Trophoblast cell (in vitro differentiated cells and primary cell): Measurements from ENCODE around the gene IGFBP5.

Experiments used
- DNase-seq, 2 donors: peaks; one replicate each; pipeline ENCODE4 v3.0.0-alpha.2; 2016
- H2AFZ ChIP-seq: 2 replicates; pipeline ENCODE4 v1.6.1; 2013; ENCODE audit warnings: low read length, moderate library complexity, mild to moderate bottlenecking; ENCODE audit not compliant: insufficient read depth, poor library complexity
- H2AK5ac ChIP-seq: 2 replicates; pipeline ENCODE4 v1.6.1; 2013; ENCODE audit warnings: mild to moderate bottlenecking, low read length
- H2BK120ac ChIP-seq: 2 replicates; pipeline ENCODE4 v1.6.1; 2013; ENCODE audit warnings: low read length, mild to moderate bottlenecking, moderate library complexity; ENCODE audit not compliant: insufficient read depth, poor library complexity
- H2BK12ac ChIP-seq: 2 replicates; pipeline ENCODE4 v1.6.1; 2013; ENCODE audit warnings: mild to moderate bottlenecking, low read length, moderate library complexity
- H2BK5ac ChIP-seq: 2 replicates; pipeline ENCODE4 v1.6.1; 2013; ENCODE audit warnings: low read length, low read depth, moderate library complexity, mild to moderate bottlenecking; ENCODE audit not compliant: poor library complexity
- H3K14ac ChIP-seq: 2 replicates; pipeline ENCODE4 v1.6.1; 2013; ENCODE audit warnings: mild to moderate bottlenecking, low read length
- H3K18ac ChIP-seq: 2 replicates; pipeline ENCODE4 v1.6.1; 2013; ENCODE audit warnings: mild to moderate bottlenecking, low read length
- H3K23ac ChIP-seq: 2 replicates; pipeline ENCODE4 v1.6.1; 2013; ENCODE audit warnings: low read length
- H3K27ac ChIP-seq: 2 replicates; pipeline ENCODE4 v1.5.1; 2013; ENCODE audit warnings: low read depth, mild to moderate bottlenecking, inconsistent platforms, low read length, moderate library complexity
- H3K27me3 ChIP-seq: 2 replicates; pipeline ENCODE4 v1.6.1; 2013; ENCODE audit warnings: inconsistent platforms, mild to moderate bottlenecking, low read length, moderate library complexity; ENCODE audit not compliant: insufficient read depth
- H3K36me3 ChIP-seq, 2 experiments: 1 replicate in 1 of 2; 2 replicates in 1 of 2; pipeline ENCODE4 v1.6.1; 2013; ENCODE audit warnings: low read length in 2 of 2, mild to moderate bottlenecking in 2 of 2, moderate library complexity in 1 of 2; ENCODE audit not compliant: insufficient read depth in 2 of 2, control insufficient read depth in 1 of 2
- H3K4ac ChIP-seq: 2 replicates; pipeline ENCODE4 v1.6.1; 2013; ENCODE audit warnings: low read depth, mild to moderate bottlenecking, low read length, moderate library complexity
- H3K4me1 ChIP-seq, 2 experiments: 1 replicate in 1 of 2; 2 replicates in 1 of 2; pipeline ENCODE4 v1.6.1; 2013; ENCODE audit warnings: low read length in 2 of 2, mild to moderate bottlenecking in 2 of 2, moderate library complexity in 1 of 2; ENCODE audit not compliant: insufficient read depth in 2 of 2, control insufficient read depth in 1 of 2
- H3K4me2 ChIP-seq: 2 replicates; pipeline ENCODE4 v1.6.1; 2013; ENCODE audit warnings: inconsistent platforms, mild to moderate bottlenecking, low read length, moderate library complexity
- H3K4me3 ChIP-seq: 2 replicates; pipeline ENCODE4 v1.5.1; 2013; ENCODE audit warnings: mild to moderate bottlenecking, low read depth, low read length, inconsistent platforms
- H3K79me1 ChIP-seq: one replicate; pipeline ENCODE4 v1.6.1; 2013; ENCODE audit warnings: low read length
- H3K79me2 ChIP-seq: 2 replicates; pipeline ENCODE4 v1.6.1; 2013; ENCODE audit warnings: low read length, mild to moderate bottlenecking; ENCODE audit not compliant: control insufficient read depth, insufficient read depth, poor library complexity
- H3K9ac ChIP-seq: 2 replicates; pipeline ENCODE4 v1.6.1; 2013; ENCODE audit warnings: mild to moderate bottlenecking, low read length
- H3K9me3 ChIP-seq: 2 replicates; pipeline ENCODE4 v1.6.1; 2013; ENCODE audit warnings: low read depth, mild to moderate bottlenecking, control low read depth, inconsistent platforms, low read length; ENCODE audit not compliant: insufficient read depth
- H4K12ac ChIP-seq: 2 replicates; pipeline ENCODE4 v1.6.1; 2013; ENCODE audit warnings: low read depth, mild to moderate bottlenecking, low read length, moderate library complexity
- H4K8ac ChIP-seq: 2 replicates; pipeline ENCODE4 v1.6.1; 2013; ENCODE audit warnings: low read depth, mild to moderate bottlenecking, low read length, moderate library complexity
- H4K91ac ChIP-seq: one replicate; pipeline ENCODE4 v1.6.1; 2013; ENCODE audit warnings: low read depth, mild to moderate bottlenecking, low read length, moderate library complexity
- WGBS: extraction: QIAGEN DNeasy Blood & Tissue Kit; methylation state at CpG from one replicate; pipeline ENCODE4 v1.1.7; 2013; ENCODE audit warnings: missing lambda C conversion rate; ENCODE audit not compliant: insufficient read length, insufficient coverage; ENCODE audit errors: extremely low coverage; 5-methylcytosine and 5-hydroxymethylcytosine counted together

The IGFBP5 gene

GRCh38 chr2:216689397-216689796 is 6.0 kb downstream of the IGFBP5 start:
- Histone ChIP-seq H2BK12ac (no peak overlapping the region), H4K91ac (peak overlapping the region; percentile 3), H4K8ac (no peak overlapping the region), H2AK5ac (no peak overlapping the region), H2BK120ac (no peak overlapping the region), H3K4me1 (peaks cover 21 to 35% of the 10 kb centered on the region in 2 experiments), H3K14ac (no peak overlapping the region), H3K9ac (no peak overlapping the region), H3K18ac (no peak overlapping the region), H3K79me2 (peaks cover 6% of the 10 kb centered on the region), H3K23ac (no peak overlapping the region), H3K36me3 (peaks cover 27 to 31% of the 10 kb centered on the region in 2 experiments), H3K4me3 (no peak overlapping the region), H3K4ac (no peak overlapping the region), H3K27me3 (peaks cover 3% of the 10 kb centered on the region), H3K4me2 (no peak overlapping the region), H2BK5ac (no peak overlapping the region), H2AFZ (no peak overlapping the region), H4K12ac (no peak overlapping the region), H3K9me3 (no peaks in the 10 kb centered on the region), H3K27ac (no peak overlapping the region), H3K79me1 (peaks cover 14% of the 10 kb centered on the region)
- no CpG with 5 or more reads among the region's 3 CpGs for WGBS
- DNase-seq, result no peak

- Histone ChIP-seq H4K12ac (no peak overlapping the region), H3K36me3 (peaks cover 27 to 31% of the 10 kb centered on the region in 2 experiments), H3K9me3 (no peaks in the 10 kb centered on the region), H2BK5ac (no peak overlapping the region), H3K27ac (no peak overlapping the region), H3K4me3 (no peak overlapping the region), H3K9ac (no peak overlapping the region), H2BK120ac (no peak overlapping the region), H3K4me1 (peaks cover 23 to 34% of the 10 kb centered on the region in 2 experiments), H4K91ac (peak overlapping the region; percentile 3), H3K14ac (no peak overlapping the region), H3K79me2 (peaks cover 2% of the 10 kb centered on the region), H2BK12ac (no peak overlapping the region), H2AK5ac (no peak overlapping the region), H3K23ac (no peak overlapping the region), H3K4me2 (no peak overlapping the region), H4K8ac (no peak overlapping the region), H3K79me1 (peaks cover 12% of the 10 kb centered on the region), H3K4ac (no peak overlapping the region), H3K27me3 (no peaks in the 10 kb centered on the region), H3K18ac (no peak overlapping the region), H2AFZ (no peak overlapping the region)
- no peak for DNase-seq
- no CpG with 5 or more reads among the region's 9 CpGs for WGBS
Observed at GRCh38 chr2:216688731-216689340, 6.5 kb downstream of the IGFBP5 start.

GRCh38 chr2:216687646-216688045 is 7.7 kb downstream of the IGFBP5 start:
- Histone ChIP-seq H3K4me2 (no peak overlapping the region), H3K18ac (no peak overlapping the region), H3K36me3 (peaks cover 27 to 31% of the 10 kb centered on the region in 2 experiments), H3K79me2 (peaks cover 2% of the 10 kb centered on the region), H3K79me1 (peaks cover 18% of the 10 kb centered on the region), H3K23ac (no peak overlapping the region), H2AFZ (no peak overlapping the region), H4K8ac (no peak overlapping the region), H4K12ac (no peak overlapping the region), H3K9me3 (no peaks in the 10 kb centered on the region), H3K9ac (no peak overlapping the region), H2AK5ac (no peak overlapping the region), H2BK120ac (no peak overlapping the region), H3K27ac (no peak overlapping the region), H3K4ac (no peak overlapping the region), H3K4me3 (no peak overlapping the region), H2BK12ac (no peak overlapping the region), H3K4me1 (peaks cover 30 to 36% of the 10 kb centered on the region in 2 experiments), H3K27me3 (no peaks in the 10 kb centered on the region), H3K14ac (no peak overlapping the region), H4K91ac (no peak overlapping the region), H2BK5ac (no peak overlapping the region)
- no peak for DNase-seq
- no CpG with 5 or more reads among the region's 4 CpGs for WGBS

DNA sequence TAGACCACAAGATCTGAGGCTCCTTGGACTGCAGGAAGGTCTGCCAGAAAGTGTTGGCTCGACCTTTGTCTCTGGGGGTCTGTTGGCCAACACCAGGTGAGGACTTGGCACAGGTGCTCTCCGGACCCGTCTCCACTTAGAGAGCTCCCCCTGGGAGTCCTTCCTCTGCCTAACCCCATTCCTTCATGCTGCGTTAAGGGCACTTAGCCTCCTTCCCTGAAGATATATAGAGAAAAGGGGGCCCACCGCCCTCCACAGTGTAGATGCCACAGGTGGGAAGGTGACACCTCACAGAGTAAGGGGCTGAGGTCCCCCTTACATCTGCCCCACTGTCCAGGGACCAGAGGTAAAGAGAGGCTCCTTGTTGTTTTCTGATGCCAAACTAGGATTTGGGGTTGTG is 8.2 kb downstream of the IGFBP5 start:
- WGBS, result no CpG with 5 or more reads among the region's 5 CpGs

More for the DNA sequence above, 8.2 kb downstream of the IGFBP5 start:
- H4K91ac ChIP-seq, result no peak overlapping the region
- H3K14ac ChIP-seq, result no peak overlapping the region
- H3K79me2 ChIP-seq, result peaks cover under 1% of the 10 kb centered on the region
- H3K27me3 ChIP-seq, result no peaks in the 10 kb centered on the region
- no peak overlapping the region for H3K23ac ChIP-seq
- H3K4me3 ChIP-seq, result no peak overlapping the region
- no peak overlapping the region for H3K9ac ChIP-seq
- no peak overlapping the region for H2BK5ac ChIP-seq
- H3K18ac ChIP-seq, result no peak overlapping the region
- no peak overlapping the region for H2AFZ ChIP-seq
- H4K12ac ChIP-seq, result no peak overlapping the region
- H3K9me3 ChIP-seq, result no peaks in the 10 kb centered on the region
- H4K8ac ChIP-seq, result no peak overlapping the region
- peaks cover 30 to 34% of the 10 kb centered on the region in 2 experiments for H3K4me1 ChIP-seq
- H3K79me1 ChIP-seq, result peaks cover 18% of the 10 kb centered on the region
- H3K4me2 ChIP-seq, result no peak overlapping the region
- H2BK12ac ChIP-seq, result no peak overlapping the region
- peaks cover 27 to 29% of the 10 kb centered on the region in 2 experiments for H3K36me3 ChIP-seq
- no peak overlapping the region for H2AK5ac ChIP-seq
- H2BK120ac ChIP-seq, result peak overlapping the region; percentile 3
- no peak for DNase-seq
- H3K27ac ChIP-seq, result no peak overlapping the region
- no peak overlapping the region for H3K4ac ChIP-seq
